HL-60 (cell line): ENCODE data around the gene SPEN.

Experiments used
- DNase-seq, 2 experiments: peaks; one replicate each; pipeline ENCODE4 v3.0.0-alpha.2; 2010 to 2020; ENCODE audit warnings: low read depth in 1 of 2, low spot score in 1 of 2
- H3K27ac ChIP-seq: fragments of 250-450 bp; sonication (Bioruptor Pico); replicated peaks from 2 replicates; pipeline ENCODE4 v1.5.1; 2020; ENCODE audit warnings: mild to moderate bottlenecking, moderate library complexity
- H3K27me3 ChIP-seq: fragments of 250-450 bp; sonication (Bioruptor Pico); 2 replicates; pipeline ENCODE4 v1.5.1; 2021; ENCODE audit warnings: mild to moderate bottlenecking, moderate library complexity; ENCODE audit not compliant: insufficient read depth, poor library complexity, severe bottlenecking
- H3K4me3 ChIP-seq: replicated peaks from 2 replicates; pipeline ENCODE4 v1.5.1; 2011; ENCODE audit warnings: mild to moderate bottlenecking, control low read depth, low read length; ENCODE audit not compliant: insufficient read depth
- GABPA ChIP-seq: IDR thresholded peaks from 2 replicates; pipeline ENCODE4 v1.6.1; 2012; ENCODE audit warnings: low read depth
- POLR2AphosphoS5 ChIP-seq: IDR thresholded peaks from 2 replicates; pipeline ENCODE4 v1.6.1; 2012; ENCODE audit warnings: low read depth
- SPI1 ChIP-seq: IDR thresholded peaks from 2 replicates; pipeline ENCODE4 v1.6.1; 2012; ENCODE audit warnings: low read depth, mild to moderate bottlenecking, borderline replicate concordance
- TF ChIP-seq, protein P1 (sequence below): IDR thresholded peaks from one replicate; pipeline ENCODE4 v1.5.1; 2011; ENCODE audit warnings: low read length, control low read depth, inconsistent platforms; ENCODE audit not compliant: insufficient read depth
- TF ChIP-seq, protein P2 (sequence below): IDR thresholded peaks from 2 replicates; pipeline ENCODE4 v1.6.1; 2012; ENCODE audit warnings: low read depth; ENCODE audit not compliant: insufficient replicate concordance

SPEN gene

GRCh38 chr1:15933684-15934083, 86.2 kb downstream of the SPEN start:
- H3K27ac ChIP-seq = no peak overlapping the region
- TF ChIP-seq, protein P1, sequence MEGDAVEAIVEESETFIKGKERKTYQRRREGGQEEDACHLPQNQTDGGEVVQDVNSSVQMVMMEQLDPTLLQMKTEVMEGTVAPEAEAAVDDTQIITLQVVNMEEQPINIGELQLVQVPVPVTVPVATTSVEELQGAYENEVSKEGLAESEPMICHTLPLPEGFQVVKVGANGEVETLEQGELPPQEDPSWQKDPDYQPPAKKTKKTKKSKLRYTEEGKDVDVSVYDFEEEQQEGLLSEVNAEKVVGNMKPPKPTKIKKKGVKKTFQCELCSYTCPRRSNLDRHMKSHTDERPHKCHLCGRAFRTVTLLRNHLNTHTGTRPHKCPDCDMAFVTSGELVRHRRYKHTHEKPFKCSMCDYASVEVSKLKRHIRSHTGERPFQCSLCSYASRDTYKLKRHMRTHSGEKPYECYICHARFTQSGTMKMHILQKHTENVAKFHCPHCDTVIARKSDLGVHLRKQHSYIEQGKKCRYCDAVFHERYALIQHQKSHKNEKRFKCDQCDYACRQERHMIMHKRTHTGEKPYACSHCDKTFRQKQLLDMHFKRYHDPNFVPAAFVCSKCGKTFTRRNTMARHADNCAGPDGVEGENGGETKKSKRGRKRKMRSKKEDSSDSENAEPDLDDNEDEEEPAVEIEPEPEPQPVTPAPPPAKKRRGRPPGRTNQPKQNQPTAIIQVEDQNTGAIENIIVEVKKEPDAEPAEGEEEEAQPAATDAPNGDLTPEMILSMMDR = no peak
- TF ChIP-seq, protein P2, sequence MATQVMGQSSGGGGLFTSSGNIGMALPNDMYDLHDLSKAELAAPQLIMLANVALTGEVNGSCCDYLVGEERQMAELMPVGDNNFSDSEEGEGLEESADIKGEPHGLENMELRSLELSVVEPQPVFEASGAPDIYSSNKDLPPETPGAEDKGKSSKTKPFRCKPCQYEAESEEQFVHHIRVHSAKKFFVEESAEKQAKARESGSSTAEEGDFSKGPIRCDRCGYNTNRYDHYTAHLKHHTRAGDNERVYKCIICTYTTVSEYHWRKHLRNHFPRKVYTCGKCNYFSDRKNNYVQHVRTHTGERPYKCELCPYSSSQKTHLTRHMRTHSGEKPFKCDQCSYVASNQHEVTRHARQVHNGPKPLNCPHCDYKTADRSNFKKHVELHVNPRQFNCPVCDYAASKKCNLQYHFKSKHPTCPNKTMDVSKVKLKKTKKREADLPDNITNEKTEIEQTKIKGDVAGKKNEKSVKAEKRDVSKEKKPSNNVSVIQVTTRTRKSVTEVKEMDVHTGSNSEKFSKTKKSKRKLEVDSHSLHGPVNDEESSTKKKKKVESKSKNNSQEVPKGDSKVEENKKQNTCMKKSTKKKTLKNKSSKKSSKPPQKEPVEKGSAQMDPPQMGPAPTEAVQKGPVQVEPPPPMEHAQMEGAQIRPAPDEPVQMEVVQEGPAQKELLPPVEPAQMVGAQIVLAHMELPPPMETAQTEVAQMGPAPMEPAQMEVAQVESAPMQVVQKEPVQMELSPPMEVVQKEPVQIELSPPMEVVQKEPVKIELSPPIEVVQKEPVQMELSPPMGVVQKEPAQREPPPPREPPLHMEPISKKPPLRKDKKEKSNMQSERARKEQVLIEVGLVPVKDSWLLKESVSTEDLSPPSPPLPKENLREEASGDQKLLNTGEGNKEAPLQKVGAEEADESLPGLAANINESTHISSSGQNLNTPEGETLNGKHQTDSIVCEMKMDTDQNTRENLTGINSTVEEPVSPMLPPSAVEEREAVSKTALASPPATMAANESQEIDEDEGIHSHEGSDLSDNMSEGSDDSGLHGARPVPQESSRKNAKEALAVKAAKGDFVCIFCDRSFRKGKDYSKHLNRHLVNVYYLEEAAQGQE = no peak
- TF ChIP-seq SPI1 (no peak), GABPA (no peak), POLR2AphosphoS5 (no peak)
- H3K27me3 ChIP-seq = no peaks in the 10 kb centered on the region
- no peak overlapping the region for H3K4me3 ChIP-seq
- DNase-seq = no peak

DNA sequence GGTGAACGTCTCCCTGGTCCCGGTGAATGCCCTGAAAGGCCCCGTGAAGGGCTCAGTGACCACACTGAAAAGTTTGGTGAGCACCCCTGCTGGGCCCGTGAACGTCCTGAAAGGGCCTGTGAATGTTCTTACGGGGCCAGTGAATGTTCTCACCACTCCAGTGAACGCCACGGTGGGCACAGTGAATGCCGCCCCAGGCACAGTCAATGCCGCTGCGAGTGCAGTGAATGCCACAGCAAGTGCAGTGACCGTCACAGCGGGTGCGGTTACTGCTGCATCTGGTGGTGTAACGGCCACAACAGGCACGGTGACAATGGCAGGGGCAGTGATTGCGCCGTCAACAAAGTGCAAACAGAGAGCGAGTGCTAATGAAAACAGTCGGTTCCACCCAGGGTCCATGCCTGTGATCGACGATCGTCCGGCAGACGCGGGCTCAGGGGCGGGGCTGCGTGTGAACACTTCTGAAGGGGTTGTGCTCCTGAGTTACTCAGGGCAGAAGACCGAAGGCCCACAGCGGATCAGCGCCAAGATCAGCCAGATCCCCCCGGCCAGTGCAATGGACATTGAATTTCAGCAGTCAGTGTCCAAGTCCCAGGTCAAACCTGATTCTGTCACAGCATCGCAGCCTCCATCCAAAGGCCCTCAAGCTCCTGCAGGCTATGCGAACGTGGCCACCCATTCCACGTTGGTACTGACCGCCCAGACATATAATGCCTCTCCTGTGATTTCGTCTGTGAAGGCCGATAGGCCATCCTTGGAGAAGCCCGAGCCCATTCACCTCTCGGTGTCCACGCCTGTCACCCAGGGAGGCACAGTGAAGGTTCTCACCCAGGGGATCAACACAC, 86.9 kb downstream of the SPEN start:
- no peak overlapping the region for H3K4me3 ChIP-seq
- DNase-seq = no peak
- TF ChIP-seq GABPA (no peak), SPI1 (no peak), POLR2AphosphoS5 (no peak)
- TF ChIP-seq, protein P1 = no peak
- TF ChIP-seq, protein P2 = no peak
- no peak overlapping the region for H3K27ac ChIP-seq
- H3K27me3 ChIP-seq = no peaks in the 10 kb centered on the region

DNA sequence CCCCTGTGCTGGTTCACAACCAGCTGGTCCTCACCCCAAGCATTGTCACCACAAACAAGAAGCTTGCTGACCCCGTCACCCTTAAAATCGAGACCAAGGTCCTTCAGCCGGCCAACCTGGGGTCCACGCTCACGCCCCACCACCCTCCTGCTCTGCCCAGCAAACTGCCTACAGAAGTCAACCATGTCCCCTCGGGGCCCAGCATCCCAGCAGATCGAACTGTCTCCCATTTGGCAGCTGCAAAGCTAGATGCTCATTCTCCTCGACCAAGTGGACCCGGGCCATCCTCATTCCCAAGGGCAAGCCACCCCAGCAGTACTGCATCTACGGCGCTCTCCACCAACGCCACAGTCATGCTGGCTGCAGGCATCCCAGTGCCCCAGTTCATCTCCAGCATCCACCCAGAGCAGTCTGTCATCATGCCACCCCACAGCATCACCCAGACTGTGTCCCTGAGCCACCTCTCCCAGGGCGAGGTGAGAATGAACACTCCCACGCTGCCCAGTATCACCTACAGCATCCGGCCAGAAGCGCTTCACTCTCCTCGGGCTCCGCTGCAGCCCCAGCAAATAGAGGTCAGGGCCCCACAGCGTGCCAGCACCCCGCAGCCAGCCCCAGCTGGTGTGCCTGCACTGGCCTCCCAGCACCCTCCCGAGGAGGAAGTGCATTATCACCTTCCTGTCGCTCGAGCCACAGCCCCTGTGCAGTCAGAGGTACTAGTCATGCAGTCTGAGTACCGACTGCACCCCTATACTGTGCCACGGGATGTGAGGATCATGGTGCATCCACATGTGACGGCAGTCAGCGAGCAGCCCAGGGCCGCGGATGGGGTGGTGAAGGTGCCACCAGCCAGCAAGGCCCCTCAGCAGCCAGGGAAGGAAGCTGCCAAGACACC, 87.8 kb downstream of the SPEN start:
- no peak for DNase-seq
- TF ChIP-seq POLR2AphosphoS5 = peak; percentile 34; the same call in 1 of the 2 replicates
- TF ChIP-seq, protein P2 = no peak
- Histone ChIP-seq H3K4me3 (no peak overlapping the region), H3K27ac (no peak overlapping the region), H3K27me3 (no peaks in the 10 kb centered on the region)
